Epidermal melanocyte (primary cell): Measurements from ENCODE around the gene POLR3B.

Experiments used
- DNase-seq: peaks from one replicate; pipeline ENCODE4 v3.0.0; 2011; ENCODE audit warnings: low spot score; ENCODE audit not compliant: insufficient read length

The POLR3B gene

GRCh38 chr12:106551410-106551809, 193.9 kb downstream of the POLR3B start:
- no peak for DNase-seq

GRCh38 chr12:106552228-106552627, 194.7 kb downstream of the POLR3B start:
- no peak for DNase-seq
